Measurements from ENCODE around the gene TUT4.

GRCh38 chr1:52598729-52599128 lies 45.8 kb upstream of the TUT4 start:
- TF ChIP-seq, protein P1, sequence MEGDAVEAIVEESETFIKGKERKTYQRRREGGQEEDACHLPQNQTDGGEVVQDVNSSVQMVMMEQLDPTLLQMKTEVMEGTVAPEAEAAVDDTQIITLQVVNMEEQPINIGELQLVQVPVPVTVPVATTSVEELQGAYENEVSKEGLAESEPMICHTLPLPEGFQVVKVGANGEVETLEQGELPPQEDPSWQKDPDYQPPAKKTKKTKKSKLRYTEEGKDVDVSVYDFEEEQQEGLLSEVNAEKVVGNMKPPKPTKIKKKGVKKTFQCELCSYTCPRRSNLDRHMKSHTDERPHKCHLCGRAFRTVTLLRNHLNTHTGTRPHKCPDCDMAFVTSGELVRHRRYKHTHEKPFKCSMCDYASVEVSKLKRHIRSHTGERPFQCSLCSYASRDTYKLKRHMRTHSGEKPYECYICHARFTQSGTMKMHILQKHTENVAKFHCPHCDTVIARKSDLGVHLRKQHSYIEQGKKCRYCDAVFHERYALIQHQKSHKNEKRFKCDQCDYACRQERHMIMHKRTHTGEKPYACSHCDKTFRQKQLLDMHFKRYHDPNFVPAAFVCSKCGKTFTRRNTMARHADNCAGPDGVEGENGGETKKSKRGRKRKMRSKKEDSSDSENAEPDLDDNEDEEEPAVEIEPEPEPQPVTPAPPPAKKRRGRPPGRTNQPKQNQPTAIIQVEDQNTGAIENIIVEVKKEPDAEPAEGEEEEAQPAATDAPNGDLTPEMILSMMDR (IDR thresholded peaks at IDR 0.05; ENCODE audit: extremely low read depth in 1 of 2, insufficient read depth in 1 of 2, low read depth in 1 of 2, low read length in 2 of 2), result no peak
- TF ChIP-seq EZH2 (IDR thresholded peaks at IDR 0.05; ENCODE audit: borderline replicate concordance, low read depth, low read length, severe bottlenecking), result no peak
- no peak for TF ChIP-seq POLR2AphosphoS5 (IDR thresholded peaks at IDR 0.05; ENCODE audit: insufficient read depth, low read depth, low read length)
- no peak for TF ChIP-seq MYC (IDR thresholded peaks at IDR 0.05; ENCODE audit: low read depth, low read length)

Measured in endothelial cell of umbilical vein (primary cell).